ENCODE measurements around the gene SECTM1. TPM values are rescaled to one million over a fixed set of nuclear protein-coding genes. Genes with fewer than 3 reads are reported as not detected.

Gene SECTM1
- total and polyA plus RNA-seq, 9 of the 15 experiments (the other 6 are each of a cell fraction or from before 2014, with no cell fraction given): 0.11 to 0.46 (median 0.18) TPM; not detected in 6

DNA sequence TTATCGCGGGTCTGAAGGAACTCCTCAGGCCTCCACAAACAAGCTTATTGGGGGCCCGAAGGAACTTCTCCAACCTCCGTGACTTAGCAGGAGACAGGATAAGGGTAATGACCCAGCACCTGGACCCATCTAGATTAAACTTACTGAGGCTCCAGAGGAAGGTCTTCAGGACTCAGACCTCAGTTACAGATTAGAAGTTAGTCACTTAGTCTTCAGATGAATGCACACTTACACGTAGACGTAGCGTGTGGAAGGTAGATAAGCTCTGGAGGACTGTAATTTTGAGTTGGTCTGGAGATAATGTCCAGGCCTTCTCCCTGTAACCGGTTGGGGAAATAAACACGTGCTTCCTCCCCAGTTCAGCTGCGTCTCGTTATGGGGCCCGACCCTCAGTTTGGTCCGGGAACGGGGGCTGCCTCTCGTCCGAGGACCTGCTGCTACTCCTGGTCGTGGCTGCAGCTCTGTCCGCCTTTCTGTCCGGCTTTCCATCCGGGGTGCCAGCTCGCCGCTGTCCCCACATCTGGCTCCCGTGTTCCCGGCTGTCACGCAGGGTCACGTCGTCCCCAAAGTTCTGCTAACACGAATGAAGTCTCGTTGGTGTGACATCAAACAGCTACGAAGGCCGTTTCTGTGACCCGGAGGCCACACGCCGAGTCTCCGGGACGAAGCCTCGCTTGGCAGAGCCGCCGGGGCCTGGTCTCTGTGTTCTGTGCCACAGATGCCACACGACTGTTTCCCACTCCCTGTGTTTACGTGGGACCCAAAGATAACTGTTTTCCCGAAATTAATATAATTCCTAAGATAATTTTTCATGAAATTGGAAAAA lies 11.8 kb upstream of the SECTM1 start (continued):
- peak; percentile 95 for TF ChIP-seq ZNF583 (CRISPR knock-in tag; IDR thresholded peaks at IDR 0.05)
- TF ChIP-seq BRD4 (IDR thresholded peaks at IDR 0.05): no peak
- no peak for TF ChIP-seq POLR2H (tag; IDR thresholded peaks at IDR 0.05; ENCODE audit: low read depth)
- no peak for TF ChIP-seq ZZZ3 (IDR thresholded peaks at IDR 0.05)
- TF ChIP-seq TAF15 (IDR thresholded peaks at IDR 0.05; ENCODE audit: low read depth, low read length): no peak
- no peak for TF ChIP-seq RBM17 (IDR thresholded peaks at IDR 0.05; ENCODE audit: borderline replicate concordance, low read depth, low read length)
- no peak for TF ChIP-seq CBX1 (IDR thresholded peaks at IDR 0.05; ENCODE audit: low read depth)
- TF ChIP-seq, protein P1, sequence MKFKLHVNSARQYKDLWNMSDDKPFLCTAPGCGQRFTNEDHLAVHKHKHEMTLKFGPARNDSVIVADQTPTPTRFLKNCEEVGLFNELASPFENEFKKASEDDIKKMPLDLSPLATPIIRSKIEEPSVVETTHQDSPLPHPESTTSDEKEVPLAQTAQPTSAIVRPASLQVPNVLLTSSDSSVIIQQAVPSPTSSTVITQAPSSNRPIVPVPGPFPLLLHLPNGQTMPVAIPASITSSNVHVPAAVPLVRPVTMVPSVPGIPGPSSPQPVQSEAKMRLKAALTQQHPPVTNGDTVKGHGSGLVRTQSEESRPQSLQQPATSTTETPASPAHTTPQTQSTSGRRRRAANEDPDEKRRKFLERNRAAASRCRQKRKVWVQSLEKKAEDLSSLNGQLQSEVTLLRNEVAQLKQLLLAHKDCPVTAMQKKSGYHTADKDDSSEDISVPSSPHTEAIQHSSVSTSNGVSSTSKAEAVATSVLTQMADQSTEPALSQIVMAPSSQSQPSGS (CRISPR knock-in tag; IDR thresholded peaks at IDR 0.05): no peak
- TF ChIP-seq ZNF780A (CRISPR knock-in tag; IDR thresholded peaks at IDR 0.05): no peak
- TF ChIP-seq ZBTB40 (IDR thresholded peaks at IDR 0.05): peak; percentile 56; the same call in 1 of the 2 replicates
- no peak for TF ChIP-seq ZBTB40 (CRISPR knock-in tag; IDR thresholded peaks at IDR 0.05)
- TF ChIP-seq HNRNPL (IDR thresholded peaks at IDR 0.05; ENCODE audit: low read depth, low read length): no peak
- TF ChIP-seq JUNB (CRISPR knock-in tag; conservative IDR thresholded peaks at IDR 0.05): 0 out of 2 replicates have a peak, but pooled peaks have one; percentile 1
- TF ChIP-seq ARNT (IDR thresholded peaks at IDR 0.05): peak; percentile 95 to 100
- no peak for TF ChIP-seq ZBTB5 (IDR thresholded peaks at IDR 0.05)
- TF ChIP-seq CBX8 (IDR thresholded peaks at IDR 0.05; ENCODE audit: borderline replicate concordance, extremely low read depth, low read depth, low read length, poor library complexity, severe bottlenecking): no peak
